HG03039 (cell line): Measurements from ENCODE around the gene GPX4.
"Not testable (repeated sequence)": the region's sequence is repeated elsewhere in the genome, so short reads cannot be mapped to it uniquely, and the experiment has no call there.

Experiments used
- ATAC-seq: cut with Tn5 transposase; IDR thresholded peaks from one replicate; pipeline ENCODE4 v1.9.1; 2021; ENCODE audit warnings: mild to moderate bottlenecking, moderate library complexity; ENCODE audit not compliant: unreplicated experiment

The GPX4 gene

GRCh38 chr19:1129084-1129483 is 25.3 kb downstream of the GPX4 start:
- not testable (repeated sequence) for ATAC-seq

GRCh38 chr19:1129535-1129934 is 25.7 kb downstream of the GPX4 start:
- no peak for ATAC-seq

GRCh38 chr19:1130771-1131717 is 27.2 kb downstream of the GPX4 start:
- no peak for ATAC-seq

GRCh38 chr19:1131718-1132551 is 28.1 kb downstream of the GPX4 start:
- no peak for ATAC-seq

- no peak for ATAC-seq
Observed at GRCh38 chr19:1132552-1133383, 29.0 kb downstream of the GPX4 start.

GRCh38 chr19:1133471-1133929 is 29.7 kb downstream of the GPX4 start:
- ATAC-seq = peak; percentile 37

GRCh38 chr19:1134431-1134830 is 30.6 kb downstream of the GPX4 start:
- no peak for ATAC-seq

GRCh38 chr19:1135454-1135853 is 31.7 kb downstream of the GPX4 start:
- no peak for ATAC-seq

GRCh38 chr19:1136201-1136600 is 32.4 kb downstream of the GPX4 start:
- ATAC-seq = no peak

- no peak for ATAC-seq
Observed at GRCh38 chr19:1136621-1137317, 33.0 kb downstream of the GPX4 start.

GRCh38 chr19:1138121-1138520 is 34.3 kb downstream of the GPX4 start:
- no peak for ATAC-seq

GRCh38 chr19:1139126-1139525 is 35.3 kb downstream of the GPX4 start:
- ATAC-seq = no peak

GRCh38 chr19:1140272-1141027 is 36.7 kb downstream of the GPX4 start:
- ATAC-seq = no peak

- ATAC-seq = no peak
Observed at GRCh38 chr19:1141944-1142343, 38.1 kb downstream of the GPX4 start.

GRCh38 chr19:1143828-1144399 is 40.1 kb downstream of the GPX4 start:
- no peak for ATAC-seq

GRCh38 chr19:1144741-1145140 is 40.9 kb downstream of the GPX4 start:
- ATAC-seq = no peak

GRCh38 chr19:1145635-1146411 is 42.0 kb downstream of the GPX4 start:
- ATAC-seq = no peak

- ATAC-seq = no peak
Observed at GRCh38 chr19:1146412-1146699, 42.6 kb downstream of the GPX4 start.
